ENCODE data around the gene ITGB1.
"Not testable (repeated sequence)": the region's sequence is repeated elsewhere in the genome, so short reads cannot be mapped to it uniquely, and the experiment has no call there.

- not testable (repeated sequence) for TF ChIP-seq CTCF (conservative IDR thresholded peaks at IDR 0.05 in 1 of 2, IDR thresholded peaks at IDR 0.05 in 1 of 2; ENCODE audit: extremely low read depth in 1 of 2, insufficient read depth in 1 of 2, low read depth in 1 of 2, low read length in 2 of 2); EZH2 (IDR thresholded peaks at IDR 0.05; ENCODE audit: borderline replicate concordance, low read length)
Measured at GRCh38 chr10:32895200-32895968, 62.6 kb downstream of the ITGB1 start.

Data from mammary epithelial cell (primary cell).